ENCODE results near the gene NEGR1.

DNA sequence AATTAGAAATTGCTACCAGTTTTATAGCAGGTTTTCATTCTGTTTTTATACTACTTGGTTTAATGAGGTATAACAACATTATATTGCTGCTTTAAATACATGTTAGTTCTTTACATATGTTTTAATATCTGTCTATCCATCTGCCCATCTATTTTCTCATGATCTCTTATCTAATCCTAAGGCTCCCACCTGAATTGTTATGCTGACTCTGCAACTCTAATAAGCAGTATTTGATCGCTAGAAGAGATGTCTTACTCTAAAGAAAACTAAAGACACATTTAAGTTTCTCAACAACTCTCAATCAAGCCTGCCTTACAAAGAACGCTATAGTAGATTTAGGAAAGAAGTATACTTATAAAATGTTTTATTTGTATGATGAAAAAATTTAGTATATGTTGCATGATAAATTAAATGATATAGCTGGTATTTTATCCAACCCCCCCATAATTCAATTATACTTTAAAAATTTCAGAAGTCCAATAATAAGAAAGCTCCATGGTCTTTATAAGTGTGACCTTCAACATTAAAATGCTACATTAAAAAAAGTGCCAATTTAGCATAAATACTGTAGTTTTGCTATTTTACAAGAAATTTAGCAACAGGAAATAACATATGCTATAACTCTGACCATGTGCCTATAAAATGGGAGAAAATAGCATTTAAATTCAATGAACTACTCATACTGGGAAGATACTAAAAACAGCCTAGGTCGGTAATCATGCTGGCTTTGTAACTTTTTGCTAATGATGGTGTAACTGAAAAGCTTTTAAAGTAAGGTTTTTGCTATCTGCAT is 180.3 kb downstream of the NEGR1 start:
- TF ChIP-seq, protein P1, sequence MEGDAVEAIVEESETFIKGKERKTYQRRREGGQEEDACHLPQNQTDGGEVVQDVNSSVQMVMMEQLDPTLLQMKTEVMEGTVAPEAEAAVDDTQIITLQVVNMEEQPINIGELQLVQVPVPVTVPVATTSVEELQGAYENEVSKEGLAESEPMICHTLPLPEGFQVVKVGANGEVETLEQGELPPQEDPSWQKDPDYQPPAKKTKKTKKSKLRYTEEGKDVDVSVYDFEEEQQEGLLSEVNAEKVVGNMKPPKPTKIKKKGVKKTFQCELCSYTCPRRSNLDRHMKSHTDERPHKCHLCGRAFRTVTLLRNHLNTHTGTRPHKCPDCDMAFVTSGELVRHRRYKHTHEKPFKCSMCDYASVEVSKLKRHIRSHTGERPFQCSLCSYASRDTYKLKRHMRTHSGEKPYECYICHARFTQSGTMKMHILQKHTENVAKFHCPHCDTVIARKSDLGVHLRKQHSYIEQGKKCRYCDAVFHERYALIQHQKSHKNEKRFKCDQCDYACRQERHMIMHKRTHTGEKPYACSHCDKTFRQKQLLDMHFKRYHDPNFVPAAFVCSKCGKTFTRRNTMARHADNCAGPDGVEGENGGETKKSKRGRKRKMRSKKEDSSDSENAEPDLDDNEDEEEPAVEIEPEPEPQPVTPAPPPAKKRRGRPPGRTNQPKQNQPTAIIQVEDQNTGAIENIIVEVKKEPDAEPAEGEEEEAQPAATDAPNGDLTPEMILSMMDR (conservative IDR thresholded peaks at IDR 0.05), result no peak
- no peak for TF ChIP-seq EZH2 (IDR thresholded peaks at IDR 0.05; ENCODE audit: low read depth)

Measured in PC-9 (cell line).